H4 (cell line): ENCODE measurements around the gene DIS3L. TPM values are rescaled to one million over a fixed set of nuclear protein-coding genes. Genes with fewer than 3 reads are reported as not detected.

ENCODE experiments used
- total RNA-seq: library from RNA; depleted of rRNA; stranded (reverse); fragments of >200 nt; shearing (Covaris generic); gene quantifications from 2 replicates; pipeline ENCODE4 v1.2.3, GENCODE V29; 2014; rRNA removed

Gene DIS3L
- total RNA-seq, 1 experiment from 2014 or later: 21.3 TPM

Other genes with a start within 250 kb of the DIS3L start
- 0.02 TPM in 1 of 2 replicates, not detected in the other for gene MEGF11, start 39.8 kb upstream of the DIS3L start, total RNA-seq
- gene TIPIN, start 63.1 kb downstream of the DIS3L start, total RNA-seq: 22.2 and 24.3 TPM in 2 replicates
- 19.0 and 27.7 TPM in 2 replicates for gene MAP2K1, start 93.3 kb downstream of the DIS3L start, total RNA-seq
- 55.8 and 70.0 TPM in 2 replicates for gene SNAPC5, start 204.2 kb downstream of the DIS3L start, total RNA-seq
- gene RPL4, start 211.3 kb downstream of the DIS3L start, total RNA-seq: 5,755 and 6,049 TPM in 2 replicates
- 23.7 and 30.9 TPM in 2 replicates for gene ZWILCH, start 211.8 kb downstream of the DIS3L start, total RNA-seq